Measurements from ENCODE around the gene BAHCC1. TPM values are rescaled to one million over a fixed set of nuclear protein-coding genes. Genes with fewer than 3 reads are reported as not detected.

Gene BAHCC1
- total RNA-seq, 1 experiment from 2014 or later = 29.8 TPM

DNA sequence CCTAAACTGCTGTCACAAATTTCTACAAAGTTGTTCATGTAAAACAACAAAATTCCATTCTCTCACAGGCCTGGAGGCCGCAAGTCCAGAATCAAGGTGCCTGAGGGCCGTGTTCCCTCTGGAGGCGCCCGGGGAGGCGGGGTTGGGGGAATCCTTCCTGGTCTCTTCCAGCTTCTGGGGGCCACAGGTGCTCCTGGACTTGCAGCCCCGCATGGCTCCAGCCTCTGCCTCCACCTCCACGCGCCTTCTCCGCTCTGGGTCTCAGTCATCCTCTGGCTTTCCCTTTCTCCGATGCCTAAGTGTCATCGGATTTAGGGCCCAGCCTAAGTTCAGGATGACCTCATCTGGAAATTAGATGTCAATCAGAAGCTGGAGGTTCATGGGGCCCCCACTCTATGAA lies 28.6 kb upstream of the BAHCC1 start:
- DNase-seq (ENCODE audit: low spot score) (no peak), ATAC-seq (no peak)
- no peak overlapping the region for H3K4me3 Mint-ChIP-seq
- ChIA-PET POLR2A (no interaction called here), CTCF (no interaction called here)
- peaks cover 26% of the 10 kb centered on the region for H3K27me3 Mint-ChIP-seq (ENCODE audit: low read depth)
- peaks cover 6% of the 10 kb centered on the region for H3K4me1 Mint-ChIP-seq
- H3K27ac Mint-ChIP-seq = no peak overlapping the region
- no peaks in the 10 kb centered on the region for H3K36me3 Mint-ChIP-seq
- H3K9me3 Mint-ChIP-seq = no peaks in the 10 kb centered on the region
- no peak for TF ChIP-seq ELF4 (CRISPR knock-in tag; IDR thresholded peaks at IDR 0.05; ENCODE audit: low read depth)

DNA sequence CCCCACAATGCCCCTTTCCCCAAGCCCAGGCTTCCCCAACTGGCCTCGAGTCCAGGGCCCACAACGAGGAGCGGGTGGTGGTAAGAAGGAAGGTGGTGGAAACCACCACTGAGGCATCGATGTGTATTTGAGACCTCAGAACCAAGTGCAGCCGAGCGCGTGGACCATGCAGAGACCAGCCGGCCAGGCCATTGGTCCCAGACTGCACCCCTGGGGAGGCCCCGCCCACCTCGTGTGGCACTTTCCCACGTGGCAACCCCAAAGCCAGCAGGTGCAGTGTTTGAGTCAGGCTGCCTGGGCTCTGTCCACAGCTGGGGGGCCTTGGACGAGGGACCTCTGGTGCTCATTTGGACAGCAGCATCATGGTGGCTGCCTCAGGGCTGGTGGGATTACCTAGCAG lies 28.1 kb upstream of the BAHCC1 start:
- CTCF ChIA-PET = no interaction called here
- Mint-ChIP-seq H3K4me3 (no peak overlapping the region), H3K36me3 (no peaks in the 10 kb centered on the region), H3K9me3 (no peaks in the 10 kb centered on the region), H3K27me3 (ENCODE audit: low read depth) (peaks cover 26% of the 10 kb centered on the region), H3K27ac (no peak overlapping the region), H3K4me1 (peaks cover 6% of the 10 kb centered on the region)
- TF ChIP-seq, protein P1, sequence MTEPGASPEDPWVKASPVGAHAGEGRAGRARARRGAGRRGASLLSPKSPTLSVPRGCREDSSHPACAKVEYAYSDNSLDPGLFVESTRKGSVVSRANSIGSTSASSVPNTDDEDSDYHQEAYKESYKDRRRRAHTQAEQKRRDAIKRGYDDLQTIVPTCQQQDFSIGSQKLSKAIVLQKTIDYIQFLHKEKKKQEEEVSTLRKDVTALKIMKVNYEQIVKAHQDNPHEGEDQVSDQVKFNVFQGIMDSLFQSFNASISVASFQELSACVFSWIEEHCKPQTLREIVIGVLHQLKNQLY (CRISPR knock-in tag; IDR thresholded peaks at IDR 0.05) = no peak
- TF ChIP-seq ZNF263 (CRISPR knock-in tag; IDR thresholded peaks at IDR 0.05; ENCODE audit: low read depth) = no peak
- TF ChIP-seq ZNF317 (CRISPR knock-in tag; IDR thresholded peaks at IDR 0.05; ENCODE audit: borderline replicate concordance, low read depth) = no peak
- TF ChIP-seq, protein P2, sequence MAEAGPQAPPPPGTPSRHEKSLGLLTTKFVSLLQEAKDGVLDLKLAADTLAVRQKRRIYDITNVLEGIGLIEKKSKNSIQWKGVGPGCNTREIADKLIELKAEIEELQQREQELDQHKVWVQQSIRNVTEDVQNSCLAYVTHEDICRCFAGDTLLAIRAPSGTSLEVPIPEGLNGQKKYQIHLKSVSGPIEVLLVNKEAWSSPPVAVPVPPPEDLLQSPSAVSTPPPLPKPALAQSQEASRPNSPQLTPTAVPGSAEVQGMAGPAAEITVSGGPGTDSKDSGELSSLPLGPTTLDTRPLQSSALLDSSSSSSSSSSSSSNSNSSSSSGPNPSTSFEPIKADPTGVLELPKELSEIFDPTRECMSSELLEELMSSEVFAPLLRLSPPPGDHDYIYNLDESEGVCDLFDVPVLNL (CRISPR knock-in tag; IDR thresholded peaks at IDR 0.05; ENCODE audit: borderline replicate concordance, low read depth) = no peak
- TF ChIP-seq OVOL2 (CRISPR knock-in tag; IDR thresholded peaks at IDR 0.05; ENCODE audit: borderline replicate concordance) = no peak
- DNase-seq (ENCODE audit: low spot score) (no peak), ATAC-seq (no peak)
- POLR2A ChIA-PET = no interaction called here

DNA sequence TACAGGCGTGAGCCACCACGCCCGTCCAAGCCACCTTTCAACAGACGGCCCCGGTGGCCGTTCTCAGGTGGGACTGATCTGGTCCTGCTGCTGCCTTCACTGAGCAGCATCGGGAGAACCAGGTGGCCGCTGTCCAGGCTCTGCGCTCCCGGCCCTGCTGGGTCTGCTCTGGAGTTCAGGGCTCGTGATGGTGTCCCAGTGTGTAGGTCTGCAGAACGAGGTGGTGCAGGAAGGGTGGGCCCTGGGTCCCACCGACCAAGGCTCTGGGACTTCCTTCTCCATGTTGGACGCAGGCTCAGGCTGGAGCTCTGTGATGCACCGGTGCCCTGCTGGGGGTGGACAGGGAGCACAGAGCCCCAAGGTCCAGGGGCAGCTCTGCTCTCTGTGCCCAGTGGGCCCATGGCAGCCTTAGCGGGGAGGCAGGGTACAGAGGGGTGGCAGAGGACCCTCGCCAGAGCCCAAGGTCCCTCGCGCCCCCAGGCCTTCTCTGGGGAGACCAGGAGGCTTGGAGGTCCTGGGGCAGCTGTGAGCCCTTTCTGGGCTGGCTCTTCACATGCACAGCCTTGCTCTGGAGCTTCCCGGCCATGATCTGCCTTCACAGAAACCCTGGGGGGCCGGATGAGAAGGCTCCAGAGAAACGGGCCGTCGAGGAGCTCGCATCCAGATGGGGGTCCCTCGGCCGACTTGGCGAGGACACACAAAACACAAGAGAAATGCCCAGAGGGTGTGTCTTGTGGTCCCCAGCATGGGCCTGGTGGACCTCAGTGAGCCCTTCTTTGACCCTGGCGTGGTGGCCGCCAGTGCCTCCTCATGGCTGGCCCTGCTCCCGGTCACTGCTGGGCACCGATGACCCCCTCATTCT lies 26.9 kb upstream of the BAHCC1 start:
- ATAC-seq = no peak
- H3K4me3 Mint-ChIP-seq = no peak overlapping the region
- no peaks in the 10 kb centered on the region for H3K9me3 Mint-ChIP-seq
- no peak overlapping the region for H3K27ac Mint-ChIP-seq
- peaks cover 6% of the 10 kb centered on the region for H3K4me1 Mint-ChIP-seq
- DNase-seq (ENCODE audit: low spot score) = no peak
- ChIA-PET CTCF (interaction anchor here (0.7 to 1.0 kb wide), 2 partner anchors 18 to 29 kb away, joined by 3 to 4 read pairs; no protein-coding TSS in a partner anchor), POLR2A (no interaction called here)
- peaks cover 22% of the 10 kb centered on the region for H3K27me3 Mint-ChIP-seq (ENCODE audit: low read depth)
- no peak for TF ChIP-seq ZNF219 (CRISPR knock-in tag; IDR thresholded peaks at IDR 0.05; ENCODE audit: borderline replicate concordance)
- TF ChIP-seq, protein P1 (CRISPR knock-in tag; IDR thresholded peaks at IDR 0.05) = no peak
- TF ChIP-seq ZBTB21 (CRISPR knock-in tag; IDR thresholded peaks at IDR 0.05; ENCODE audit: borderline replicate concordance) = no peak
- H3K36me3 Mint-ChIP-seq = no peaks in the 10 kb centered on the region

DNA sequence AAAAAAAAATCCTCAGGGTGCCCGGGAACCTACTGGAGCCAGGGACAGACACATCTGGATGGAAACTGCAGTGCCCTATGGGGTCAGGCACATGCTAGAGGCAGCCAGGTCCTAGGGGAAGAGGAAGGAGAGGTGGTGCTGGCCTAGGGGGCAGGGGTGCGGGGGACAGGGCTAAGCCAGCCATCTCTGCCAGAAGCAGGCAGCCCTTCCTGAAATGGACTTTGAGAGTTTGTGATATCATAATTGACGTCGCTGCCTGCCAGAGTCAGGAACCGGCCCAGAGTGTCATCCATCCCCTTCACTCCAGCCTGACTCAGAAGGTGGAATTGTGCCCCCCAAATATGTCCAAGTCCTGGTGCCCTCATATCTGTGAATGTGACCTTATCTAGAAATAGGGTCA lies 25.0 kb upstream of the BAHCC1 start:
- ChIA-PET CTCF (interaction anchor here (0.6 kb wide), 1 partner anchor 77 kb away, joined by 5 read pairs; no protein-coding TSS in a partner anchor), POLR2A (no interaction called here)
- DNase-seq (ENCODE audit: low spot score) (no peak), ATAC-seq (no peak)
- Mint-ChIP-seq H3K9me3 (no peaks in the 10 kb centered on the region), H3K4me1 (peaks cover 1% of the 10 kb centered on the region), H3K27ac (no peak overlapping the region), H3K27me3 (ENCODE audit: low read depth) (peaks cover 8% of the 10 kb centered on the region), H3K4me3 (no peak overlapping the region), H3K36me3 (no peaks in the 10 kb centered on the region)
- TF ChIP-seq ZNF317 (CRISPR knock-in tag; IDR thresholded peaks at IDR 0.05; ENCODE audit: borderline replicate concordance, low read depth) = no peak
- TF ChIP-seq EMX1 (CRISPR knock-in tag; IDR thresholded peaks at IDR 0.05) = no peak
- TF ChIP-seq, protein P3, sequence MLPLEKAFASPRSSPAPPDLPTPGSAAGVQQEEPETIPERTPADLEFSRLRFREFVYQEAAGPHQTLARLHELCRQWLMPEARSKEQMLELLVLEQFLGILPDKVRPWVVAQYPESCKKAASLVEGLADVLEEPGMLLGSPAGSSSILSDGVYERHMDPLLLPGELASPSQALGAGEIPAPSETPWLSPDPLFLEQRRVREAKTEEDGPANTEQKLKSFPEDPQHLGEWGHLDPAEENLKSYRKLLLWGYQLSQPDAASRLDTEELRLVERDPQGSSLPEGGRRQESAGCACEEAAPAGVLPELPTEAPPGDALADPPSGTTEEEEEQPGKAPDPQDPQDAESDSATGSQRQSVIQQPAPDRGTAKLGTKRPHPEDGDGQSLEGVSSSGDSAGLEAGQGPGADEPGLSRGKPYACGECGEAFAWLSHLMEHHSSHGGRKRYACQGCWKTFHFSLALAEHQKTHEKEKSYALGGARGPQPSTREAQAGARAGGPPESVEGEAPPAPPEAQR (CRISPR knock-in tag; IDR thresholded peaks at IDR 0.05) = no peak
- TF ChIP-seq, protein P4, sequence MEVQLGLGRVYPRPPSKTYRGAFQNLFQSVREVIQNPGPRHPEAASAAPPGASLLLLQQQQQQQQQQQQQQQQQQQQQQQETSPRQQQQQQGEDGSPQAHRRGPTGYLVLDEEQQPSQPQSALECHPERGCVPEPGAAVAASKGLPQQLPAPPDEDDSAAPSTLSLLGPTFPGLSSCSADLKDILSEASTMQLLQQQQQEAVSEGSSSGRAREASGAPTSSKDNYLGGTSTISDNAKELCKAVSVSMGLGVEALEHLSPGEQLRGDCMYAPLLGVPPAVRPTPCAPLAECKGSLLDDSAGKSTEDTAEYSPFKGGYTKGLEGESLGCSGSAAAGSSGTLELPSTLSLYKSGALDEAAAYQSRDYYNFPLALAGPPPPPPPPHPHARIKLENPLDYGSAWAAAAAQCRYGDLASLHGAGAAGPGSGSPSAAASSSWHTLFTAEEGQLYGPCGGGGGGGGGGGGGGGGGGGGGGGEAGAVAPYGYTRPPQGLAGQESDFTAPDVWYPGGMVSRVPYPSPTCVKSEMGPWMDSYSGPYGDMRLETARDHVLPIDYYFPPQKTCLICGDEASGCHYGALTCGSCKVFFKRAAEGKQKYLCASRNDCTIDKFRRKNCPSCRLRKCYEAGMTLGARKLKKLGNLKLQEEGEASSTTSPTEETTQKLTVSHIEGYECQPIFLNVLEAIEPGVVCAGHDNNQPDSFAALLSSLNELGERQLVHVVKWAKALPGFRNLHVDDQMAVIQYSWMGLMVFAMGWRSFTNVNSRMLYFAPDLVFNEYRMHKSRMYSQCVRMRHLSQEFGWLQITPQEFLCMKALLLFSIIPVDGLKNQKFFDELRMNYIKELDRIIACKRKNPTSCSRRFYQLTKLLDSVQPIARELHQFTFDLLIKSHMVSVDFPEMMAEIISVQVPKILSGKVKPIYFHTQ (CRISPR knock-in tag; IDR thresholded peaks at IDR 0.05) = no peak
- TF ChIP-seq FOXJ3 (CRISPR knock-in tag; IDR thresholded peaks at IDR 0.05; ENCODE audit: borderline replicate concordance) = no peak
- TF ChIP-seq, protein P5, sequence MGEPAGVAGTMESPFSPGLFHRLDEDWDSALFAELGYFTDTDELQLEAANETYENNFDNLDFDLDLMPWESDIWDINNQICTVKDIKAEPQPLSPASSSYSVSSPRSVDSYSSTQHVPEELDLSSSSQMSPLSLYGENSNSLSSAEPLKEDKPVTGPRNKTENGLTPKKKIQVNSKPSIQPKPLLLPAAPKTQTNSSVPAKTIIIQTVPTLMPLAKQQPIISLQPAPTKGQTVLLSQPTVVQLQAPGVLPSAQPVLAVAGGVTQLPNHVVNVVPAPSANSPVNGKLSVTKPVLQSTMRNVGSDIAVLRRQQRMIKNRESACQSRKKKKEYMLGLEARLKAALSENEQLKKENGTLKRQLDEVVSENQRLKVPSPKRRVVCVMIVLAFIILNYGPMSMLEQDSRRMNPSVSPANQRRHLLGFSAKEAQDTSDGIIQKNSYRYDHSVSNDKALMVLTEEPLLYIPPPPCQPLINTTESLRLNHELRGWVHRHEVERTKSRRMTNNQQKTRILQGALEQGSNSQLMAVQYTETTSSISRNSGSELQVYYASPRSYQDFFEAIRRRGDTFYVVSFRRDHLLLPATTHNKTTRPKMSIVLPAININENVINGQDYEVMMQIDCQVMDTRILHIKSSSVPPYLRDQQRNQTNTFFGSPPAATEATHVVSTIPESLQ (CRISPR knock-in tag; IDR thresholded peaks at IDR 0.05) = no peak
